ENCODE measurements around the gene STXBP5. TPM values are rescaled to one million over a fixed set of nuclear protein-coding genes. Genes with fewer than 3 reads are reported as not detected.
A peak's percentile ranks its signal among the peaks of the same experiment; 100 is the strongest.

STXBP5 gene
- total and polyA plus RNA-seq, 2 of the 13 experiments (the other 11 are each of a cell fraction or from before 2014, with no cell fraction given) = 8.8 to 19.4 TPM

DNA sequence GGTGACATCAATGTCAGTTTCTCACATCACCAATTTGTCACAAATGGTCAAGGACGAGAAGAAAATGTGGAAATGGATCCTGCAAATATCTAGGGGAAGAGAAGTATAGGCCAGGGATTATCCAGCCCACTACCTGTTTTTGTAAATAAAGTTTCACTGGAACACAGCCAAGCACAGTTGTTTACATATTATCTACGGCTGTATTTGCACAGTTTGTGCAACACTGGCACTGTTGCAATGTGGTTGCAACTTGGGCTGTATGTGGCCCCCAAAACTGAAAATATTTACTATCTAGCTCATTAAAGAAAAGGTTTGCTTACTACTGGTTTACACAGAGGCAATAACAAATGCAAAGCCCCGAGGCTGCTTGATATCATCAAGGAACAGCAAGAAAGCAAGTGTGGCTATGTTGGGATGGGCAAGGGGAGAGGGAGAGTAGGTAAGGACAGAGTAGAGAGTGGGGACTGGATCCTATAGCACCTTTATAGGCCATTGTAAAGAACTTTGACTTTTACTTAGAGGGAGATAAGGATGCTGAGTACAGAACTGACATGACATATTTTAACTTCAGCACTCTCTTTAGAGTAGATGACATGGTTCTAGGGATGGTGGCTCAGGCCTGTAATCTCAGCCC is 11.8 kb upstream of the STXBP5 start (continued):
- TF ChIP-seq, protein P1, sequence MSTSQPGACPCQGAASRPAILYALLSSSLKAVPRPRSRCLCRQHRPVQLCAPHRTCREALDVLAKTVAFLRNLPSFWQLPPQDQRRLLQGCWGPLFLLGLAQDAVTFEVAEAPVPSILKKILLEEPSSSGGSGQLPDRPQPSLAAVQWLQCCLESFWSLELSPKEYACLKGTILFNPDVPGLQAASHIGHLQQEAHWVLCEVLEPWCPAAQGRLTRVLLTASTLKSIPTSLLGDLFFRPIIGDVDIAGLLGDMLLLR (CRISPR knock-in tag; IDR thresholded peaks at IDR 0.05) = no peak
- TF ChIP-seq DR1 (CRISPR knock-in tag; IDR thresholded peaks at IDR 0.05) (no peak), SIX4 (CRISPR knock-in tag; IDR thresholded peaks at IDR 0.05) (no peak; the same call in 1 of the 2 replicates), ZNF678 (CRISPR knock-in tag; IDR thresholded peaks at IDR 0.05) (no peak), NONO (IDR thresholded peaks at IDR 0.05) (no peak), NONO (CRISPR knock-in tag; conservative IDR thresholded peaks at IDR 0.05) (0 out of 2 replicates have a peak, but pooled peaks have one; percentile 30), ZNF160 (CRISPR knock-in tag; IDR thresholded peaks at IDR 0.05) (no peak), FOXK1 (CRISPR knock-in tag; IDR thresholded peaks at IDR 0.05; ENCODE audit: borderline replicate concordance, low read depth) (peak; percentile 99), MIXL1 (CRISPR knock-in tag; IDR thresholded peaks at IDR 0.05) (peak; percentile 89), PHF21A (CRISPR knock-in tag; IDR thresholded peaks at IDR 0.05) (no peak), ZNF101 (CRISPR knock-in tag; IDR thresholded peaks at IDR 0.05; ENCODE audit: borderline replicate concordance, low read depth) (no peak), RXRB (CRISPR knock-in tag; IDR thresholded peaks at IDR 0.05; ENCODE audit: borderline replicate concordance) (peak; percentile 87), IRF2 (CRISPR knock-in tag; IDR thresholded peaks at IDR 0.05) (0 out of 2 replicates have a peak, but pooled peaks have one; percentile 49), TCF7L2 (IDR thresholded peaks at IDR 0.05; ENCODE audit: low read depth, low read length) (no peak), ZNF180 (CRISPR knock-in tag; IDR thresholded peaks at IDR 0.05; ENCODE audit: borderline replicate concordance, low read depth) (no peak), KAT7 (CRISPR knock-in tag; IDR thresholded peaks at IDR 0.05; ENCODE audit: borderline replicate concordance) (peak; percentile 66; the same call in 1 of the 2 replicates), HOXA7 (CRISPR knock-in tag; IDR thresholded peaks at IDR 0.05) (no peak)
- TF ChIP-seq, protein P2, sequence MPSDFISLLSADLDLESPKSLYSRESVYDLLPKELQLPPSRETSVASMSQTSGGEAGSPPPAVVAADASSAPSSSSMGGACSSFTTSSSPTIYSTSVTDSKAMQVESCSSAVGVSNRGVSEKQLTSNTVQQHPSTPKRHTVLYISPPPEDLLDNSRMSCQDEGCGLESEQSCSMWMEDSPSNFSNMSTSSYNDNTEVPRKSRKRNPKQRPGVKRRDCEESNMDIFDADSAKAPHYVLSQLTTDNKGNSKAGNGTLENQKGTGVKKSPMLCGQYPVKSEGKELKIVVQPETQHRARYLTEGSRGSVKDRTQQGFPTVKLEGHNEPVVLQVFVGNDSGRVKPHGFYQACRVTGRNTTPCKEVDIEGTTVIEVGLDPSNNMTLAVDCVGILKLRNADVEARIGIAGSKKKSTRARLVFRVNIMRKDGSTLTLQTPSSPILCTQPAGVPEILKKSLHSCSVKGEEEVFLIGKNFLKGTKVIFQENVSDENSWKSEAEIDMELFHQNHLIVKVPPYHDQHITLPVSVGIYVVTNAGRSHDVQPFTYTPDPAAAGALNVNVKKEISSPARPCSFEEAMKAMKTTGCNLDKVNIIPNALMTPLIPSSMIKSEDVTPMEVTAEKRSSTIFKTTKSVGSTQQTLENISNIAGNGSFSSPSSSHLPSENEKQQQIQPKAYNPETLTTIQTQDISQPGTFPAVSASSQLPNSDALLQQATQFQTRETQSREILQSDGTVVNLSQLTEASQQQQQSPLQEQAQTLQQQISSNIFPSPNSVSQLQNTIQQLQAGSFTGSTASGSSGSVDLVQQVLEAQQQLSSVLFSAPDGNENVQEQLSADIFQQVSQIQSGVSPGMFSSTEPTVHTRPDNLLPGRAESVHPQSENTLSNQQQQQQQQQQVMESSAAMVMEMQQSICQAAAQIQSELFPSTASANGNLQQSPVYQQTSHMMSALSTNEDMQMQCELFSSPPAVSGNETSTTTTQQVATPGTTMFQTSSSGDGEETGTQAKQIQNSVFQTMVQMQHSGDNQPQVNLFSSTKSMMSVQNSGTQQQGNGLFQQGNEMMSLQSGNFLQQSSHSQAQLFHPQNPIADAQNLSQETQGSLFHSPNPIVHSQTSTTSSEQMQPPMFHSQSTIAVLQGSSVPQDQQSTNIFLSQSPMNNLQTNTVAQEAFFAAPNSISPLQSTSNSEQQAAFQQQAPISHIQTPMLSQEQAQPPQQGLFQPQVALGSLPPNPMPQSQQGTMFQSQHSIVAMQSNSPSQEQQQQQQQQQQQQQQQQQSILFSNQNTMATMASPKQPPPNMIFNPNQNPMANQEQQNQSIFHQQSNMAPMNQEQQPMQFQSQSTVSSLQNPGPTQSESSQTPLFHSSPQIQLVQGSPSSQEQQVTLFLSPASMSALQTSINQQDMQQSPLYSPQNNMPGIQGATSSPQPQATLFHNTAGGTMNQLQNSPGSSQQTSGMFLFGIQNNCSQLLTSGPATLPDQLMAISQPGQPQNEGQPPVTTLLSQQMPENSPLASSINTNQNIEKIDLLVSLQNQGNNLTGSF (CRISPR knock-in tag; IDR thresholded peaks at IDR 0.05) = no peak
- TF ChIP-seq, protein P3, sequence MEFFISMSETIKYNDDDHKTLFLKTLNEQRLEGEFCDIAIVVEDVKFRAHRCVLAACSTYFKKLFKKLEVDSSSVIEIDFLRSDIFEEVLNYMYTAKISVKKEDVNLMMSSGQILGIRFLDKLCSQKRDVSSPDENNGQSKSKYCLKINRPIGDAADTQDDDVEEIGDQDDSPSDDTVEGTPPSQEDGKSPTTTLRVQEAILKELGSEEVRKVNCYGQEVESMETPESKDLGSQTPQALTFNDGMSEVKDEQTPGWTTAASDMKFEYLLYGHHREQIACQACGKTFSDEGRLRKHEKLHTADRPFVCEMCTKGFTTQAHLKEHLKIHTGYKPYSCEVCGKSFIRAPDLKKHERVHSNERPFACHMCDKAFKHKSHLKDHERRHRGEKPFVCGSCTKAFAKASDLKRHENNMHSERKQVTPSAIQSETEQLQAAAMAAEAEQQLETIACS (CRISPR knock-in tag; IDR thresholded peaks at IDR 0.05) = no peak
- TF ChIP-seq, protein P4, sequence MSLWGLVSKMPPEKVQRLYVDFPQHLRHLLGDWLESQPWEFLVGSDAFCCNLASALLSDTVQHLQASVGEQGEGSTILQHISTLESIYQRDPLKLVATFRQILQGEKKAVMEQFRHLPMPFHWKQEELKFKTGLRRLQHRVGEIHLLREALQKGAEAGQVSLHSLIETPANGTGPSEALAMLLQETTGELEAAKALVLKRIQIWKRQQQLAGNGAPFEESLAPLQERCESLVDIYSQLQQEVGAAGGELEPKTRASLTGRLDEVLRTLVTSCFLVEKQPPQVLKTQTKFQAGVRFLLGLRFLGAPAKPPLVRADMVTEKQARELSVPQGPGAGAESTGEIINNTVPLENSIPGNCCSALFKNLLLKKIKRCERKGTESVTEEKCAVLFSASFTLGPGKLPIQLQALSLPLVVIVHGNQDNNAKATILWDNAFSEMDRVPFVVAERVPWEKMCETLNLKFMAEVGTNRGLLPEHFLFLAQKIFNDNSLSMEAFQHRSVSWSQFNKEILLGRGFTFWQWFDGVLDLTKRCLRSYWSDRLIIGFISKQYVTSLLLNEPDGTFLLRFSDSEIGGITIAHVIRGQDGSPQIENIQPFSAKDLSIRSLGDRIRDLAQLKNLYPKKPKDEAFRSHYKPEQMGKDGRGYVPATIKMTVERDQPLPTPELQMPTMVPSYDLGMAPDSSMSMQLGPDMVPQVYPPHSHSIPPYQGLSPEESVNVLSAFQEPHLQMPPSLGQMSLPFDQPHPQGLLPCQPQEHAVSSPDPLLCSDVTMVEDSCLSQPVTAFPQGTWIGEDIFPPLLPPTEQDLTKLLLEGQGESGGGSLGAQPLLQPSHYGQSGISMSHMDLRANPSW (CRISPR knock-in tag; IDR thresholded peaks at IDR 0.05; ENCODE audit: borderline replicate concordance) = peak; percentile 86; the same call in 1 of the 2 replicates
